CD14-positive monocyte (primary cell): ENCODE results near the gene EEFSEC. TPM values are rescaled to one million over a fixed set of nuclear protein-coding genes. Genes with fewer than 3 reads are reported as not detected.

Experiments
- DNase-seq, 3 donors: peaks; one replicate each; pipeline ENCODE4 v3.0.0-alpha.2; 2011 to 2022
- H2AFZ ChIP-seq: 2 replicates; pipeline ENCODE4 v1.6.0; 2012; ENCODE audit warnings: mild to moderate bottlenecking, low read depth, low read length, inconsistent platforms; ENCODE audit not compliant: insufficient read depth, poor library complexity, severe bottlenecking
- H3K27ac ChIP-seq, 2 donors: 1 replicate in 1 of 2; 2 replicates in 1 of 2; pipeline ENCODE4 v1.5.1; 2012 to 2013; ENCODE audit warnings: low read length in 2 of 2, control low read depth in 1 of 2, inconsistent platforms in 1 of 2, low read depth in 1 of 2, mild to moderate bottlenecking in 1 of 2
- H3K27me3 ChIP-seq, 2 donors: one replicate each; pipeline versions ENCODE4 v1.6.0 to v1.6.1; 2011 to 2013; ENCODE audit warnings: low read length in 2 of 2; ENCODE audit not compliant: control insufficient read depth in 2 of 2, insufficient read depth in 2 of 2
- H3K36me3 ChIP-seq, 2 donors: replicated peaks in 1 of 2; 1 replicate in 1 of 2; 2 replicates in 1 of 2; pipeline versions ENCODE4 v1.5.1 to v1.6.1; 2012 to 2013; ENCODE audit warnings: low read length in 2 of 2, control low read depth in 1 of 2, inconsistent platforms in 1 of 2, mild to moderate bottlenecking in 1 of 2; ENCODE audit not compliant: insufficient read depth in 2 of 2, control insufficient read depth in 1 of 2
- H3K4me1 ChIP-seq, 2 donors: 1 replicate in 1 of 2; 2 replicates in 1 of 2; pipeline versions ENCODE4 v1.5.1 to v1.6.1; 2012 to 2013; ENCODE audit warnings: low read length in 2 of 2, control low read depth in 1 of 2, inconsistent platforms in 1 of 2, mild to moderate bottlenecking in 1 of 2, moderate library complexity in 1 of 2; ENCODE audit not compliant: insufficient read depth in 2 of 2, control insufficient read depth in 1 of 2
- H3K4me2 ChIP-seq: replicated peaks from 2 replicates; pipeline ENCODE3; 2012; ENCODE audit warnings: low read length, moderate library complexity, mild to moderate bottlenecking; ENCODE audit not compliant: poor library complexity, severe bottlenecking; ENCODE audit errors: extremely low read depth
- H3K4me3 ChIP-seq, 3 experiments: fragments of 200-600 bp in 1 of 3; sonication (generic) in 1 of 3; replicated peaks in 1 of 3; 1 replicate in 2 of 3; 2 replicates in 1 of 3; pipeline ENCODE4 v1.5.1; 2011 to 2013; ENCODE audit warnings: low read length in 3 of 3, mild to moderate bottlenecking in 3 of 3, control low read depth in 2 of 3, low read depth in 2 of 3, inconsistent platforms in 1 of 3, moderate library complexity in 1 of 3
- H3K79me2 ChIP-seq: 2 replicates; pipeline ENCODE4 v1.6.0; 2012; ENCODE audit warnings: mild to moderate bottlenecking, control low read depth, inconsistent platforms, low read length, moderate library complexity; ENCODE audit not compliant: insufficient read depth
- H3K9ac ChIP-seq: 2 replicates; pipeline ENCODE4 v1.6.0; 2017; ENCODE audit warnings: low read length, mild to moderate bottlenecking; ENCODE audit not compliant: insufficient read depth, poor library complexity, severe bottlenecking
- H3K9me3 ChIP-seq, 2 donors: replicated peaks in 1 of 2; 1 replicate in 1 of 2; 2 replicates in 1 of 2; pipeline versions ENCODE4 v1.5.1 to v1.6.1; 2012 to 2013; ENCODE audit warnings: low read length in 2 of 2, control low read depth in 1 of 2; ENCODE audit not compliant: control insufficient read depth in 1 of 2, insufficient read depth in 1 of 2
- H4K20me1 ChIP-seq: 2 replicates; pipeline ENCODE4 v1.6.0; 2012; ENCODE audit warnings: mild to moderate bottlenecking, low read length, control low read depth, moderate library complexity; ENCODE audit not compliant: insufficient read depth
- H3K27ac Mint-ChIP-seq, 7 donors: one replicate each; pipeline ENCODE4 v1.8.0; 2020; ENCODE audit warnings: mild to moderate bottlenecking in 7 of 7, mixed read lengths in 7 of 7, moderate library complexity in 6 of 7, inconsistent platforms in 2 of 7
- H3K27me3 Mint-ChIP-seq, 3 donors: one replicate each; pipeline ENCODE4 v1.8.0; 2021 to 2022; ENCODE audit warnings: low read depth in 3 of 3, mild to moderate bottlenecking in 3 of 3, mixed read lengths in 3 of 3, moderate library complexity in 3 of 3, inconsistent platforms in 1 of 3
- H3K36me3 Mint-ChIP-seq, 2 donors: one replicate each; pipeline ENCODE4 v1.8.0; 2020; ENCODE audit warnings: mixed read lengths in 2 of 2, inconsistent platforms in 1 of 2, mild to moderate bottlenecking in 1 of 2
- H3K4me1 Mint-ChIP-seq: one replicate; pipeline ENCODE4 v1.8.0; 2020; ENCODE audit warnings: mild to moderate bottlenecking, mixed read lengths
- H3K4me3 Mint-ChIP-seq, 2 donors: one replicate each; pipeline ENCODE4 v1.8.0; 2020; ENCODE audit warnings: mild to moderate bottlenecking in 2 of 2, mixed read lengths in 2 of 2, moderate library complexity in 1 of 2
- H3K9me3 Mint-ChIP-seq, 7 donors: one replicate each; pipeline ENCODE4 v1.8.0; 2020 to 2022; ENCODE audit warnings: mixed read lengths in 7 of 7, mild to moderate bottlenecking in 6 of 7, moderate library complexity in 6 of 7, inconsistent platforms in 2 of 7
- CTCF ChIP-seq: fragments of 200-600 bp; IDR thresholded peaks from one replicate; pipeline ENCODE4 v1.8.0; 2022; ENCODE audit warnings: antibody characterized with exemption, mild to moderate bottlenecking
- WGBS: methylation state at CpG from one replicate; pipeline ENCODE4 v1.1.5; 2013; ENCODE audit warnings: missing lambda C conversion rate; ENCODE audit not compliant: insufficient coverage; 5-methylcytosine and 5-hydroxymethylcytosine counted together
- intact Hi-C, 2 donors: fragments of 100-400 bp; cut with micrococcal nuclease; formaldehyde crosslinking; loops; one replicate each; pipeline versions ENCODE4 v1.15.0 to v1.15.1; 2023
- polyA plus RNA-seq, 3 donors: library from polyadenylated mRNA; depleted of rRNA in 1 of 3; unstranded in 2 of 3; stranded (reverse) in 1 of 3; fragments of 300-500 nt in 2 of 3; fragments of >200 nt in 1 of 3; fragmentation: Illumina TruSeq in 2 of 3; gene quantifications; 1 replicate in 2 of 3; 2 replicates in 1 of 3; pipeline ENCODE4 v1.2.3, GENCODE V29; 2012 to 2021

EEFSEC gene
- polyA plus RNA-seq, 3 donors: 13.3 to 14.9 (median 14.9) TPM

GRCh38 chr3:128334086-128334645 is 180.9 kb downstream of the EEFSEC start:
- Histone ChIP-seq H3K79me2 (no peaks in the 10 kb centered on the region), H3K4me3 (no peak overlapping the region), H3K36me3 (peaks cover 0 to 33% of the 10 kb centered on the region in 2 donors), H3K4me1 (no peaks in the 10 kb centered on the region), H3K27ac (no peak overlapping the region), H4K20me1 (no peaks in the 10 kb centered on the region), H2AFZ (no peak overlapping the region), H3K9ac (no peak overlapping the region), H3K27me3 (no peaks in the 10 kb centered on the region), H3K4me2 (no peak overlapping the region), H3K9me3 (no peaks in the 10 kb centered on the region)
- Mint-ChIP-seq H3K4me1 (no peaks in the 10 kb centered on the region), H3K27ac (no peak overlapping the region), H3K36me3 (peaks cover 37% of the 10 kb centered on the region in 2 donors), H3K4me3 (no peak overlapping the region), H3K27me3 (peaks cover 0 to 3% (median 0%) of the 10 kb centered on the region in 3 donors), H3K9me3 (no peaks in the 10 kb centered on the region)
- TF ChIP-seq CTCF: no peak
- DNase-seq: no peak
- WGBS: 93% methylated on average over 6 of the region's 8 CpGs
- intact Hi-C loops: no loop called here

- Histone ChIP-seq H3K36me3 (peaks cover 0 to 33% of the 10 kb centered on the region in 2 donors), H3K4me1 (no peaks in the 10 kb centered on the region), H3K9me3 (no peaks in the 10 kb centered on the region), H2AFZ (no peak overlapping the region), H3K79me2 (no peaks in the 10 kb centered on the region), H3K27me3 (no peaks in the 10 kb centered on the region), H3K9ac (no peak overlapping the region), H3K4me2 (no peak overlapping the region), H3K27ac (no peak overlapping the region), H4K20me1 (no peaks in the 10 kb centered on the region), H3K4me3 (no peak overlapping the region)
- no peak overlapping the region for H3K27ac Mint-ChIP-seq
- DNase-seq: no peak
- no peak for TF ChIP-seq CTCF
- H3K4me3 Mint-ChIP-seq: no peak overlapping the region
- 100% methylated on average over 2 of the region's 3 CpGs for WGBS
- H3K4me1 Mint-ChIP-seq: no peaks in the 10 kb centered on the region
- H3K36me3 Mint-ChIP-seq: peaks cover 37% of the 10 kb centered on the region in 2 donors
- intact Hi-C loops: no loop called here
- H3K27me3 Mint-ChIP-seq: peaks cover 0 to 3% (median 0%) of the 10 kb centered on the region in 3 donors
- no peaks in the 10 kb centered on the region for H3K9me3 Mint-ChIP-seq
These were observed 181.5 kb downstream of the EEFSEC start for GRCh38 chr3:128334766-128335165.
